SK-N-SH treated with all-trans-retinoic acid at 6 μM for 48 hours (cell line): Measurements from ENCODE around the gene ATP6V1G1.

Experiments used
- ZNF565 ChIP-seq: fragments of 450-650 bp; formaldehyde crosslinking; conservative IDR thresholded peaks from 2 replicates; pipeline ENCODE4 v1.5.0; 2020; ENCODE audit warnings: low read depth, mild to moderate bottlenecking, moderate library complexity
- ZNF8 ChIP-seq: fragments of 450-650 bp; formaldehyde crosslinking; IDR thresholded peaks from 2 replicates; pipeline ENCODE4 v1.5.0; 2020; ENCODE audit warnings: mild to moderate bottlenecking, moderate library complexity
- TF ChIP-seq, protein P1 (sequence below): fragments of 250-450 bp; sonication (Bioruptor Pico); IDR thresholded peaks from 2 replicates; pipeline ENCODE4 v1.8.0; 2020; ENCODE audit warnings: mild to moderate bottlenecking, moderate library complexity, borderline replicate concordance
- TF ChIP-seq, protein P2 (sequence below): fragments of 250-450 bp; sonication (Bioruptor Pico); IDR thresholded peaks from 2 replicates; pipeline ENCODE4 v1.5.1; 2020; ENCODE audit warnings: low read depth, mild to moderate bottlenecking, moderate library complexity
- TF ChIP-seq, protein P3 (sequence below): fragments of 250-450 bp; sonication (Bioruptor Pico); IDR thresholded peaks from 2 replicates; pipeline ENCODE4 v1.5.1; 2021; ENCODE audit warnings: mild to moderate bottlenecking, moderate library complexity

DNA sequence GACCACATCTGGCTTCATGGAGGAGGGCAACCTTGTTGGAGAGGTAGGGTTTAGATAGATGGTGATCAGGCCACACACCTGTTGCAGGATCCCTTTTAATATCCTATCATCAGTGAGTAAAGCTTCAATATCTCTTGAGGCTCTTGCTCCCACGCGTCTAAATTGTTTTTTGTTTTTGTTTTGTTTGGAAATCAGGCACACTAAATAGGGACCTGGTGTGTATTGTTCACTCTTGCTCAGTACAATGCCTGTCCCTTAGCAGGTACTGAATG is 20.9 kb downstream of the ATP6V1G1 start:
- TF ChIP-seq, protein P1, sequence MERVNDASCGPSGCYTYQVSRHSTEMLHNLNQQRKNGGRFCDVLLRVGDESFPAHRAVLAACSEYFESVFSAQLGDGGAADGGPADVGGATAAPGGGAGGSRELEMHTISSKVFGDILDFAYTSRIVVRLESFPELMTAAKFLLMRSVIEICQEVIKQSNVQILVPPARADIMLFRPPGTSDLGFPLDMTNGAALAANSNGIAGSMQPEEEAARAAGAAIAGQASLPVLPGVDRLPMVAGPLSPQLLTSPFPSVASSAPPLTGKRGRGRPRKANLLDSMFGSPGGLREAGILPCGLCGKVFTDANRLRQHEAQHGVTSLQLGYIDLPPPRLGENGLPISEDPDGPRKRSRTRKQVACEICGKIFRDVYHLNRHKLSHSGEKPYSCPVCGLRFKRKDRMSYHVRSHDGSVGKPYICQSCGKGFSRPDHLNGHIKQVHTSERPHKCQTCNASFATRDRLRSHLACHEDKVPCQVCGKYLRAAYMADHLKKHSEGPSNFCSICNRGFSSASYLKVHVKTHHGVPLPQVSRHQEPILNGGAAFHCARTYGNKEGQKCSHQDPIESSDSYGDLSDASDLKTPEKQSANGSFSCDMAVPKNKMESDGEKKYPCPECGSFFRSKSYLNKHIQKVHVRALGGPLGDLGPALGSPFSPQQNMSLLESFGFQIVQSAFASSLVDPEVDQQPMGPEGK = no peak
- TF ChIP-seq, protein P2, sequence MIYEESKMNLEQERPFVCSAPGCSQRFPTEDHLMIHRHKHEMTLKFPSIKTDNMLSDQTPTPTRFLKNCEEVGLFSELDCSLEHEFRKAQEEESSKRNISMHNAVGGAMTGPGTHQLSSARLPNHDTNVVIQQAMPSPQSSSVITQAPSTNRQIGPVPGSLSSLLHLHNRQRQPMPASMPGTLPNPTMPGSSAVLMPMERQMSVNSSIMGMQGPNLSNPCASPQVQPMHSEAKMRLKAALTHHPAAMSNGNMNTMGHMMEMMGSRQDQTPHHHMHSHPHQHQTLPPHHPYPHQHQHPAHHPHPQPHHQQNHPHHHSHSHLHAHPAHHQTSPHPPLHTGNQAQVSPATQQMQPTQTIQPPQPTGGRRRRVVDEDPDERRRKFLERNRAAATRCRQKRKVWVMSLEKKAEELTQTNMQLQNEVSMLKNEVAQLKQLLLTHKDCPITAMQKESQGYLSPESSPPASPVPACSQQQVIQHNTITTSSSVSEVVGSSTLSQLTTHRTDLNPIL (CRISPR knock-in tag) = no peak
- TF ChIP-seq ZNF565 (CRISPR knock-in tag) (no peak), ZNF8 (no peak)
- TF ChIP-seq, protein P3, sequence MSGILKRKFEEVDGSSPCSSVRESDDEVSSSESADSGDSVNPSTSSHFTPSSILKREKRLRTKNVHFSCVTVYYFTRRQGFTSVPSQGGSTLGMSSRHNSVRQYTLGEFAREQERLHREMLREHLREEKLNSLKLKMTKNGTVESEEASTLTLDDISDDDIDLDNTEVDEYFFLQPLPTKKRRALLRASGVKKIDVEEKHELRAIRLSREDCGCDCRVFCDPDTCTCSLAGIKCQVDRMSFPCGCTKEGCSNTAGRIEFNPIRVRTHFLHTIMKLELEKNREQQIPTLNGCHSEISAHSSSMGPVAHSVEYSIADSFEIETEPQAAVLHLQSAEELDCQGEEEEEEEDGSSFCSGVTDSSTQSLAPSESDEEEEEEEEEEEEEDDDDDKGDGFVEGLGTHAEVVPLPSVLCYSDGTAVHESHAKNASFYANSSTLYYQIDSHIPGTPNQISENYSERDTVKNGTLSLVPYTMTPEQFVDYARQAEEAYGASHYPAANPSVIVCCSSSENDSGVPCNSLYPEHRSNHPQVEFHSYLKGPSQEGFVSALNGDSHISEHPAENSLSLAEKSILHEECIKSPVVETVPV (CRISPR knock-in tag) = no peak
